ENCODE results near the gene LRIT1.

Gene LRIT1

DNA sequence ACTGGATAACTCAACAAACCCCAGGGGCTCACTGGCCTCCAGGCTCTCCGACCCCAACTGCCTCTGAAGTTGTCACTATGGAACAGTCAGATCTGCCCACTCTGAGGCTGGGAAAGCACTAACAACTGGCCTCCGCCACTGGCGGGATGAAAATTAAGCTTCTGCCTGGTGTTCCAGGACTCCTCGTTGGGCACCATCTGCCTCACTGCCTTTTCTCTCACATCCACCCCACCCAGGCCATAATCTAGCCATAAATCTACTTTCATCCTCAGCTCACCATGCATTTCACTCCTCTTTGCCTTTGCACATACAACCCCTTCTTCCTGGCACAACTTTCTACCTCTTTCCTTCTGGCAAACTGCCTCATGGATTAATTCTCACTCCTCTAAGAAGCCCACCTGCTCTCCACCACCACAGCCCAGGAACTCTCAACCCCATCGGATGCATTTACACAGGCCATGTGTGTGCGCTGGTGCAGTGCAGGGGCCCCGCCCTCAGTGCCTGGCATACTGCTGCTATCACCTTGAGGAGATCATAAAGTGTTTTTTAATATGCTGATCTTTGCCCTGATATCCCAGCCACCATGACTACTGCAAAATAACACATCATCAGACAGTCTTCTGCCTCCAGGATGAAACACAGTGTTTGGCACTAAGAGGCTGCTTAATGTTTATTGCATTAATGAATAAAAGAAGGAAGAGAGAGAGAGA lies 43.0 kb downstream of the LRIT1 start:
- in situ Hi-C loops (cut with HindIII; ENCODE audit: low pct_ligation_motif_present, low pct_unique_long_range_greater_than_20kb, low sequenced_read_pairs) = no loop called here
- DNase-seq = no peak

GRCh38 chr10:84197643-84198042 lies 43.7 kb downstream of the LRIT1 start:
- in situ Hi-C loops (cut with HindIII; ENCODE audit: low pct_ligation_motif_present, low pct_unique_long_range_greater_than_20kb, low sequenced_read_pairs) = no loop called here
- DNase-seq = no peak

DNA sequence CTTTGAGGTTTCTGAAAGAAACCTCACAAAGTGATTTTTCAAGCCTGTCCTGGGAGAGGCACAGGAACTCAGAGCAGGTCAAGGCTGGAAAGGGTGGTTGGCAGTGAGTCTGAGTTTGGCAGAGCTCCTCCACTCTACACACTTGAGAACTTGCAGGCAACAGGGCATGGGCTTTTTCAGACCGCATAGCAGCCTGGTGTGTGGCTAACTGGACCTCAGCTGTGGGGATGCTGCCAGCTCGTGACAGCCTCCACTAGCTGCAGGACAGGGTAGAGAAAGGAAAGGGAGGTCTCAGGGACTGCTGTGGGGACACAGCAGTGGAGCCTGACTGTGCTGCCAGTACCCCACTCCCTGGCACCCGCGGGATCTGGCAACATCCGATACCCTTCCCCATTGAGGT lies 44.4 kb downstream of the LRIT1 start:
- no peak for DNase-seq
- in situ Hi-C loops (cut with HindIII; ENCODE audit: low pct_ligation_motif_present, low pct_unique_long_range_greater_than_20kb, low sequenced_read_pairs) = no loop called here

- in situ Hi-C loops (cut with HindIII; ENCODE audit: low pct_ligation_motif_present, low pct_unique_long_range_greater_than_20kb, low sequenced_read_pairs) = no loop called here
- no peak for DNase-seq
These were observed 45.3 kb downstream of the LRIT1 start for GRCh38 chr10:84196083-84196482.

DNA sequence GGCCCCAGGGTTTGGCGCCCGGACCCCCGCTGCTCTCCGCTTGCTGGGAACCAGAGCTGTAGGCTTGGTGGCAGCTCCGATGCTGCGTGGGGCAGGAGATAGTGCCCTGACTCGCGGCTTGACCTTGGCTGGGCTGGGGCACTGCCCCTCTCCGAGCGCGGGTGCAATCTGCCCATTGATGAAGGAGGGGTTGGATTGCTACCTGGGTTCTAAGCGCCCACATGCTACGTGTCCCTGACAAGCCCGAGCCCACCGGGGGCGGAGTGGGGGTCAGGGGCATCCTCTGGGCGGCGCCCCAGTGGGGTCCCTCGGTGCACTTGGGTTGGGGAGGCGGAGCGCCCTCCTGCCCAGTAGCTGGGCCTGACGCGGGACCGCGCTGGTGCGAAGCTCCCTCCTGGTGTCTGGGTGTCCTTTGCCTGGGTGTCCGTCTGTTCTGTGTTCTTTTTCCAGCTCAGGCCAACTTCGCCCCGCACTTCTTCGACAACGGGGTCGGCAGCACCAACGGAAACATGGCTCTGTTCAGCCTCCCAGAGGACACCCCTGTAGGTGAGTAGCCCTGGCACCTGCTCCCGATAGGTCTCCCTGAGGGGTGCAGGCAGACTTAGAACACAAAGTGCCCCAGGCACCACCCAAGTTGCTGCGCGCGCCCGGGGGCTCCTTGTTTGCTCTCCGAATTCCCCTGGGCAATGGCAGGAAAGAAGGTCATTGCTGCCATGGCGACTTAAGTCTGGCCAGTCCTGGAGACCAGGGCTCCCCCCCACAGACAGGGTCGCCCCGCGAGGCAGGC lies 46.1 kb downstream of the LRIT1 start:
- no peak for DNase-seq
- in situ Hi-C loops (cut with HindIII; ENCODE audit: low pct_ligation_motif_present, low pct_unique_long_range_greater_than_20kb, low sequenced_read_pairs) = no loop called here

DNA sequence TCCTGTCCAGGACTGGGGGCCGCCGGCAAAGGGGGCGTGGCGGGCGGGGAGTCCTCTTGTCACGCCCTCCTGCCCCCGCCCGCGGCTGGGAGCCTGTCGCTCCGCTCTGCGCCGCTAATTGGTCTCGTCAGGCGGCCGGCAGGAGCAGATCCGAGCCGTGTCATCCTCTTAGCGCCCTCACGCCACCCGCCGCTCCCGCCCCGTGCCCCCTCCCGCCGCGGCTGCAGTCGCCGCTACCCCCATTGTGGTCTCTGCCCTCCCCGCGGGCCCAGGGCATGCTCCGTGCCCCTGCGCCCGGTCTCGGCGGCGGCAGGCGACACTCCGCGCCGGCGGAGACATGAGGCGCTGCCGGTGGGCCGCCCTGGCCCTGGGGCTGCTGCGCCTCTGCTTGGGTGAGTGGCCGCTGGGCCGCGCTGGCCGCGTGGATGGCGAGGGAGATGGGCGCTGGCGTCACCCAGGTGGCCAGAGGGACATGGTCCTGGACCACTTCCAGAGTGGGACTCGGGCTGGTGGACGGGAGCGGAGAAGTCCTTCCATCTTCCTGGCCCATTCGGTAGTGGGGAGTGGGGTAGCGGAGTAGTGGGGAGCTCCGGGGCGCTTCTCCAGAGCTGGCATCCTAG lies 46.8 kb downstream of the LRIT1 start, which contains the start of gene CDHR1:
CDHR1 (plus strand) TSS at position 114 of the 620 bp plus-strand sequence; CDS start at position 338, 224 bp downstream.
- in situ Hi-C loops (cut with HindIII; ENCODE audit: low pct_ligation_motif_present, low pct_unique_long_range_greater_than_20kb, low sequenced_read_pairs) = no loop called here
- peak; percentile 37 for DNase-seq

DNA sequence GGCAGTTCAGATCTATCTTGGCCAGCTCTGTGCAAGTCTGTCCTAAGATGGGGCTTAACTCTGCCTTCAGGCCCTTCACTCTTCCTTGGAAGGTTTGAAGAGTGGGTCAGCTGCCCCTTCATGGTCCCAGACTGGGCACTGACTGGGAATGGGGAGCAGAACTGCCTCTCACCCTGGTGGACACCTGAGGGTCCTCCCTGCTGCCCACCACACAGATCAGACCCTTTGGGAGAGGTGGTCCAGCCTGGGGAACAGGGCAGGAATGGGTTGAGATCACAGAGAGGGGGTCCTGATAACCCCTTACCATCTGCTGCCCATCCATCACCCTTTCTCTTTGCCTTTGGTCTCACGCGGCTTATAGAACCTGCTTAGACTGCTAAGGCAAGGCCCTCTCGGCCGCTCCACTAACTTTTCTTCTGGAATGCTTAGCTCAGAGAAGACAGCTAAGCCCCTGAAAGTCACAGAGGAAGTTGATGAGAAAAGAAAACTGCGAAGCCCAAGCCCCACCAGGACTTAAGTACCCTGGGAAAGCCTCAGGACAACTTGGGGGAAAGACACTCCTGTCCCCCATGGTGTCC lies 47.4 kb downstream of the LRIT1 start:
- no peak for DNase-seq
- in situ Hi-C loops (cut with HindIII; ENCODE audit: low pct_ligation_motif_present, low pct_unique_long_range_greater_than_20kb, low sequenced_read_pairs) = no loop called here

- no peak for DNase-seq
- in situ Hi-C loops (cut with HindIII; ENCODE audit: low pct_ligation_motif_present, low pct_unique_long_range_greater_than_20kb, low sequenced_read_pairs) = no loop called here
These were observed 48.0 kb downstream of the LRIT1 start for GRCh38 chr10:84193327-84193726.

DNA sequence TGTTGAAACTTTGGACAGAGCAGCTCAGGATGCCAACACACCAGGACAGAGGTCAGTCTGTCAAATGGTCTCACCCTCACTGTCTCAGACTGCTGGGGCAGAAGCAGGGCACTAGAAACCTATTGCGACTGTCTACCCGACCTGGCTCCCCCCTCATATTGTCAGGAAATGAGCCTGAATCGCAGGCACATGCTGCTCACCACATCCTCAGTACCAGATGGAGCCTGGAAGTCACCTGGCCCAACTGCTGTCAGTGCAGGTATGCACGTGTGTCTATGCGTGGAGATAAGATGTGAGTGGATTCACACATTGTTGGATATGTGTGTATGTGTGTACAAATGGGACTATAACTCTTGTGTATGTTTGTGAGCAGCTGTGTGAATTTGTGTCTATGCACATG lies 50.2 kb downstream of the LRIT1 start:
- no peak for DNase-seq
- in situ Hi-C loops (cut with HindIII; ENCODE audit: low pct_ligation_motif_present, low pct_unique_long_range_greater_than_20kb, low sequenced_read_pairs) = no loop called here

- DNase-seq = no peak
- in situ Hi-C loops (cut with HindIII; ENCODE audit: low pct_ligation_motif_present, low pct_unique_long_range_greater_than_20kb, low sequenced_read_pairs) = no loop called here
These were observed 50.7 kb downstream of the LRIT1 start for GRCh38 chr10:84190621-84191020.

GRCh38 chr10:84188815-84189214 lies 52.5 kb downstream of the LRIT1 start:
- in situ Hi-C loops (cut with HindIII; ENCODE audit: low pct_ligation_motif_present, low pct_unique_long_range_greater_than_20kb, low sequenced_read_pairs) = no loop called here
- no peak for DNase-seq

DNA sequence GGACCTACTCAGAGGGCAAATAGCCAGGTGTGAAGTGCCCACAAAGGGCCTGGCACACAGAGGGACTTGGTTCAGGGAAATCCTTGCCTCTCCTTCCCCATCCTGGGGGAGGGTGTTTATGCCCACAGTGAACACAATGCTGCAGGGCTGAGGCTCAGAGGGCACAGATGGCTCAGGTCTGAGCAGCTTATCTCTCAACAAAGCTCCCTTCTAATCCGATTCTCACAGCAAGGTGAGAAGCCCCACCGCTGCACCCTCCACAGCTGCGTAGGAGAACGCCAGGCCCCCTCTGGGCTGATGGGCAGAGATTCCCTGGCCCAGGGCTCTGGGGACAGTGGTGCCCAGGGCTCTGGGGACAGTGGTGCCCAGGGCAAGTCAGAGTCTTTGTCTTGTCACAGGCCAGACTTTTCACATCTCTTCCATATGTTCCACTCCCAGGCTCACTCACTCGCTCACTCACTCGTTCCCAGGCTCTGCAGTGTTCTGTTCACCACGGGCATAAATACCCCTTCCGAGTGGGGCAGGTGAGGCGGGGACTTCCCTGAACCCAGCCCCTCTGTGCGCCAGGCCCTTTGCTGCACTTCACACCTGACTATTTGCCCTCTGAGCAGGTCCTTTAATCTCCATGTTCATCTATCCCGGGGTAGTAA lies 55.7 kb downstream of the LRIT1 start:
- in situ Hi-C loops (cut with HindIII; ENCODE audit: low pct_ligation_motif_present, low pct_unique_long_range_greater_than_20kb, low sequenced_read_pairs) = no loop called here

GRCh38 chr10:84184517-84184916 lies 56.8 kb downstream of the LRIT1 start:
- no peak for DNase-seq
- in situ Hi-C loops (cut with HindIII; ENCODE audit: low pct_ligation_motif_present, low pct_unique_long_range_greater_than_20kb, low sequenced_read_pairs) = no loop called here

More for the DNA sequence above, 55.7 kb downstream of the LRIT1 start:
- DNase-seq = no peak

- DNase-seq = no peak
- in situ Hi-C loops (cut with HindIII; ENCODE audit: low pct_ligation_motif_present, low pct_unique_long_range_greater_than_20kb, low sequenced_read_pairs) = no loop called here
These were observed 59.7 kb downstream of the LRIT1 start for GRCh38 chr10:84181631-84182030.
